Heart left ventricle (tissue), 16 donors: ENCODE results near the gene HHIP. TPM values are rescaled to one million over a fixed set of nuclear protein-coding genes. Genes with fewer than 3 reads are reported as not detected.

Experiments
- ATAC-seq, 4 donors: fragments of 200-7000 bp; cut with Tn5 transposase; one replicate each; pipeline ENCODE4 v1.9.1; 2020 to 2022; ENCODE audit warnings: moderate library complexity in 4 of 4, mild to moderate bottlenecking in 3 of 4, moderate number of reproducible peaks in 1 of 4
- DNase-seq, 5 donors: peaks; one replicate each; pipeline ENCODE4 v3.0.0-alpha.2; 2020
- H3K27ac ChIP-seq, 12 donors: fragments of 200-600 bp; sonication (generic) in 4 of 12; one replicate each; pipeline versions ENCODE4 v1.5.0 to v1.8.0; 2016 to 2022; ENCODE audit warnings: mild to moderate bottlenecking in 2 of 12
- H3K27me3 ChIP-seq, 9 donors: fragments of 200-600 bp; sonication (generic) in 2 of 9; one replicate each; pipeline versions ENCODE4 v1.5.1 to v1.8.0; 2016 to 2022; ENCODE audit warnings: mild to moderate bottlenecking in 3 of 9
- H3K36me3 ChIP-seq, 9 donors: fragments of 200-600 bp; sonication (generic) in 2 of 9; one replicate each; pipeline versions ENCODE4 v1.5.0 to v1.8.0; 2018 to 2022; ENCODE audit warnings: mild to moderate bottlenecking in 2 of 9
- H3K4me1 ChIP-seq, 12 donors: fragments of 200-600 bp; sonication (generic) in 4 of 12; one replicate each; pipeline versions ENCODE4 v1.5.0 to v1.8.0; 2016 to 2022; ENCODE audit warnings: mild to moderate bottlenecking in 3 of 12
- H3K4me3 ChIP-seq, 12 donors: fragments of 200-600 bp; sonication (generic) in 4 of 12; one replicate each; pipeline versions ENCODE4 v1.5.0 to v1.8.0; 2017 to 2022; ENCODE audit warnings: mild to moderate bottlenecking in 9 of 12, moderate library complexity in 4 of 12
- H3K9me3 ChIP-seq, 12 donors: fragments of 200-600 bp; sonication (generic) in 4 of 12; one replicate each; pipeline versions ENCODE4 v1.5.0 to v1.8.0; 2016 to 2022; ENCODE audit warnings: mild to moderate bottlenecking in 1 of 12
- CTCF ChIP-seq, 12 donors: fragments of 200-600 bp; sonication (generic) in 4 of 12; IDR thresholded peaks; one replicate each; pipeline versions ENCODE4 v1.5.0 to v1.8.0; 2018 to 2022; ENCODE audit warnings: antibody characterized with exemption in 12 of 12, mild to moderate bottlenecking in 5 of 12
- POLR2A ChIP-seq, 2 donors: fragments of 450-650 bp; IDR thresholded peaks; one replicate each; pipeline ENCODE4 v1.6.1; 2017; ENCODE audit warnings: antibody characterized with exemption in 2 of 2, mild to moderate bottlenecking in 2 of 2, moderate library complexity in 2 of 2
- WGBS, 4 donors: extraction: QIAGEN DNeasy Blood & Tissue Kit in 2 of 4; methylation state at CpG; one replicate each; pipeline versions ENCODE4 v1.1.5 to v1.1.7; 2013 to 2018; 5-methylcytosine and 5-hydroxymethylcytosine counted together
- intact Hi-C, 10 donors: fragments of 100-400 bp; cut with DNase I; formaldehyde crosslinking; loops; one replicate each; pipeline versions ENCODE4 v1.11.1 to v1.14.2; 2022
- polyA plus RNA-seq, 2 donors: library from polyadenylated mRNA; stranded (reverse); fragments of 200-250 nt; gene quantifications; one replicate each; pipeline ENCODE4 v1.2.3, GENCODE V29; 2013
- total RNA-seq, 9 donors: library from RNA; depleted of rRNA in 2 of 9; stranded (reverse); fragments of >200 nt in 2 of 9; fragmentation: NEBNext Ultra II Directional in 3 of 9; extraction: Animal tissue kit (Norgen Biotek cat#: 25700) in 3 of 9; gene quantifications; one replicate each; pipeline versions ENCODE4 v1.1.0 to v1.2.4, GENCODE V29; 2016 to 2023
- donor health status: ischemic (EF 13 %, LVEDD 7.1; RV severe dilation, severe dysfunction).
- donor health status: healthy with polysubstance abuse.
- donor health status: DM: no; HTN: yes; CAD: no.
- donor health status: DM: no; HTN: no; CAD: no.
- donor health status: ischemic (EF 25% LVEDD 6.9; RV normal size, moderate dysfunction).
- donor health status: ischemic (EF 25% LVEDD 5.7; RV mildly dilated, moderate dysfunction).
- donor health status: healthy.
- donor health status: DM: yes; HTN: yes; CAD: no.
- donor health status: ischemic (EF 35%, LVEDD 5.7; RV mildly dilated, moderate dysfunction).
- donor health status: nonischemic (EF 11% LVEDD 7.7; RV severe dilation, severe dysfunction).
- donor health status: DM: yes; HTN: yes; CAD: no.
- donor health status: PGD.
- donor health status: ischemic (EF 29% LVEDD 5.4; RV normal size, mild dysfunction).
- donor health status: nonischemic (EF 23%, LVEDD 6.1; RV moderate dilation, normal function).

HHIP gene
- total and polyA plus RNA-seq, 11 donors: 0.04 to 3.8 (median 0.05) TPM; not detected in 6

GRCh38 chr4:144740316-144740715, 94.4 kb downstream of the HHIP start:
- H3K4me1 ChIP-seq: no peaks in the 10 kb centered on the region
- ATAC-seq: no peak
- H3K9me3 ChIP-seq: no peaks in the 10 kb centered on the region
- 63 to 75% (median 68%) methylated on average over 1 of the region's 1 CpG for WGBS, 4 donors
- no peaks in the 10 kb centered on the region for H3K36me3 ChIP-seq
- no peaks in the 10 kb centered on the region for H3K27me3 ChIP-seq
- no peak overlapping the region for H3K4me3 ChIP-seq
- no peak overlapping the region for H3K27ac ChIP-seq
- DNase-seq: no peak
- intact Hi-C loops: no loop called here
- TF ChIP-seq CTCF (IDR thresholded peaks at IDR 0.05) (no peak), POLR2A (IDR thresholded peaks at IDR 0.05) (no peak)

GRCh38 chr4:144748814-144749555, 103.0 kb downstream of the HHIP start:
- 67 to 87% (median 67%) methylated on average over 3 to 4 of the region's 4 CpGs for WGBS, 4 donors
- TF ChIP-seq POLR2A (IDR thresholded peaks at IDR 0.05) (no peak), CTCF (IDR thresholded peaks at IDR 0.05) (no peak)

GRCh38 chr4:144750348-144750747, 104.4 kb downstream of the HHIP start:
- Histone ChIP-seq H3K27me3 (no peaks in the 10 kb centered on the region), H3K9me3 (no peaks in the 10 kb centered on the region), H3K4me3 (no peak overlapping the region), H3K4me1 (no peaks in the 10 kb centered on the region), H3K27ac (no peak overlapping the region), H3K36me3 (no peaks in the 10 kb centered on the region)
- no peak for TF ChIP-seq POLR2A (IDR thresholded peaks at IDR 0.05)
- TF ChIP-seq CTCF (IDR thresholded peaks at IDR 0.05): no peak
- no peak for DNase-seq
- 83 to 96% (median 89%) methylated on average over 2 of the region's 2 CpGs for WGBS, 4 donors
- ATAC-seq: no peak
- intact Hi-C loops: no loop called here

More at GRCh38 chr4:144748814-144749555, 103.0 kb downstream of the HHIP start:
- Histone ChIP-seq H3K4me3 (no peak overlapping the region), H3K27me3 (no peaks in the 10 kb centered on the region), H3K9me3 (no peaks in the 10 kb centered on the region), H3K4me1 (no peaks in the 10 kb centered on the region), H3K36me3 (no peaks in the 10 kb centered on the region), H3K27ac (no peak overlapping the region)
- intact Hi-C loops: no loop called here
- DNase-seq (no peak), ATAC-seq (no peak)

- Histone ChIP-seq H3K36me3 (no peaks in the 10 kb centered on the region), H3K9me3 (peaks cover 0 to 10% (median 0%) of the 10 kb centered on the region in 12 donors), H3K4me3 (no peak overlapping the region), H3K27me3 (no peaks in the 10 kb centered on the region), H3K27ac (no peak overlapping the region), H3K4me1 (no peaks in the 10 kb centered on the region)
- DNase-seq (no peak), ATAC-seq (peak in 1 of 4 donors; percentile 55)
- intact Hi-C loops: no loop called here
- TF ChIP-seq CTCF (IDR thresholded peaks at IDR 0.05): peak in 8 of 12 donors; percentile 30 to 51 (median 35)
- no peak for TF ChIP-seq POLR2A (IDR thresholded peaks at IDR 0.05)
- 66 to 74% (median 70%) methylated on average over 3 of the region's 3 CpGs for WGBS, 4 donors
These were observed 108.8 kb downstream of the HHIP start for GRCh38 chr4:144754562-144755410.
